BLaER1 (cell line): ENCODE data around the gene ATP7B.

Experiments used
- H3K27ac ChIP-seq: shearing (Covaris generic); formaldehyde crosslinking; 2 replicates; pipeline ENCODE4 v1.8.1; 2022
- H3K27me3 ChIP-seq: shearing (Covaris generic); formaldehyde crosslinking; 2 replicates; pipeline ENCODE4 v1.8.1; 2022
- H3K36me3 ChIP-seq: shearing (Covaris generic); formaldehyde crosslinking; 2 replicates; pipeline ENCODE4 v1.8.1; 2022
- H3K4me1 ChIP-seq: shearing (Covaris generic); formaldehyde crosslinking; 2 replicates; pipeline ENCODE4 v1.8.1; 2022
- H3K4me2 ChIP-seq: shearing (Covaris generic); formaldehyde crosslinking; 2 replicates; pipeline ENCODE4 v1.8.1; 2022
- H3K4me3 ChIP-seq: shearing (Covaris generic); formaldehyde crosslinking; 2 replicates; pipeline ENCODE4 v1.8.1; 2022
- H3K9ac ChIP-seq: shearing (Covaris generic); formaldehyde crosslinking; 2 replicates; pipeline ENCODE4 v1.8.1; 2022
- H3K9me3 ChIP-seq: shearing (Covaris generic); formaldehyde crosslinking; 2 replicates; pipeline ENCODE4 v1.8.1; 2022
- H4K20me1 ChIP-seq: shearing (Covaris generic); formaldehyde crosslinking; 2 replicates; pipeline ENCODE4 v1.8.1; 2022
- Cebpa-rat ChIP-seq: shearing (Covaris generic); IDR thresholded peaks from 2 replicates; pipeline ENCODE4 v1.8.1; 2022

The ATP7B gene

GRCh38 chr13:51926528-51926885 is 84.7 kb downstream of the ATP7B start:
- Histone ChIP-seq H3K4me2 (no peak overlapping the region), H3K4me3 (no peak overlapping the region), H4K20me1 (no peaks in the 10 kb centered on the region), H3K27me3 (no peaks in the 10 kb centered on the region), H3K27ac (no peak overlapping the region), H3K9ac (no peak overlapping the region), H3K4me1 (peaks cover 38% of the 10 kb centered on the region), H3K9me3 (no peaks in the 10 kb centered on the region), H3K36me3 (no peaks in the 10 kb centered on the region)
- TF ChIP-seq Cebpa-rat, result no peak

GRCh38 chr13:51925865-51926527 is 85.3 kb downstream of the ATP7B start:
- H4K20me1 ChIP-seq, result no peaks in the 10 kb centered on the region
- TF ChIP-seq Cebpa-rat, result no peak
- H3K9me3 ChIP-seq, result no peaks in the 10 kb centered on the region
- no peaks in the 10 kb centered on the region for H3K27me3 ChIP-seq
- no peaks in the 10 kb centered on the region for H3K36me3 ChIP-seq
- no peak overlapping the region for H3K9ac ChIP-seq
- H3K4me3 ChIP-seq, result no peak overlapping the region
- peaks cover 38% of the 10 kb centered on the region for H3K4me1 ChIP-seq
- no peak overlapping the region for H3K27ac ChIP-seq
- no peak overlapping the region for H3K4me2 ChIP-seq

GRCh38 chr13:51924756-51925544 is 86.3 kb downstream of the ATP7B start:
- H3K4me2 ChIP-seq, result peak overlapping the region; percentile 75; the same call in 1 of the 2 replicates
- no peak for TF ChIP-seq Cebpa-rat
- no peaks in the 10 kb centered on the region for H3K27me3 ChIP-seq
- H3K4me1 ChIP-seq, result peaks cover 38% of the 10 kb centered on the region
- H3K27ac ChIP-seq, result no peak overlapping the region
- no peaks in the 10 kb centered on the region for H4K20me1 ChIP-seq
- no peaks in the 10 kb centered on the region for H3K36me3 ChIP-seq
- H3K9me3 ChIP-seq, result no peaks in the 10 kb centered on the region
- H3K4me3 ChIP-seq, result no peak overlapping the region
- no peak overlapping the region for H3K9ac ChIP-seq

GRCh38 chr13:51923983-51924539 is 87.2 kb downstream of the ATP7B start:
- no peak overlapping the region for H3K9ac ChIP-seq
- peak overlapping the region; percentile 75 for H3K4me2 ChIP-seq
- no peaks in the 10 kb centered on the region for H4K20me1 ChIP-seq
- no peak for TF ChIP-seq Cebpa-rat
- H3K9me3 ChIP-seq, result no peaks in the 10 kb centered on the region
- peaks cover 38% of the 10 kb centered on the region for H3K4me1 ChIP-seq
- no peak overlapping the region for H3K27ac ChIP-seq
- H3K27me3 ChIP-seq, result no peaks in the 10 kb centered on the region
- no peak overlapping the region for H3K4me3 ChIP-seq
- no peaks in the 10 kb centered on the region for H3K36me3 ChIP-seq

- H3K4me1 ChIP-seq, result peaks cover 30% of the 10 kb centered on the region
- no peaks in the 10 kb centered on the region for H3K36me3 ChIP-seq
- H3K9ac ChIP-seq, result no peak overlapping the region
- no peak for TF ChIP-seq Cebpa-rat
- no peaks in the 10 kb centered on the region for H4K20me1 ChIP-seq
- no peaks in the 10 kb centered on the region for H3K9me3 ChIP-seq
- H3K4me3 ChIP-seq, result no peak overlapping the region
- H3K4me2 ChIP-seq, result peak overlapping the region; percentile 75
- no peak overlapping the region for H3K27ac ChIP-seq
- H3K27me3 ChIP-seq, result no peaks in the 10 kb centered on the region
Observed at GRCh38 chr13:51922771-51923480, 88.3 kb downstream of the ATP7B start.

- H3K9ac ChIP-seq, result no peak overlapping the region
- no peaks in the 10 kb centered on the region for H3K27me3 ChIP-seq
- H3K27ac ChIP-seq, result no peak overlapping the region
- peaks cover 24% of the 10 kb centered on the region for H3K4me1 ChIP-seq
- no peak for TF ChIP-seq Cebpa-rat
- peak overlapping the region; percentile 75 for H3K4me2 ChIP-seq
- H3K4me3 ChIP-seq, result no peak overlapping the region
- no peaks in the 10 kb centered on the region for H4K20me1 ChIP-seq
- H3K36me3 ChIP-seq, result no peaks in the 10 kb centered on the region
- no peaks in the 10 kb centered on the region for H3K9me3 ChIP-seq
Observed at GRCh38 chr13:51921790-51922740, 89.2 kb downstream of the ATP7B start.

- TF ChIP-seq Cebpa-rat, result no peak
- Histone ChIP-seq H3K27me3 (no peaks in the 10 kb centered on the region), H3K27ac (no peak overlapping the region), H3K4me1 (peaks cover 24% of the 10 kb centered on the region), H4K20me1 (no peaks in the 10 kb centered on the region), H3K9me3 (no peaks in the 10 kb centered on the region), H3K9ac (no peak overlapping the region), H3K4me3 (no peak overlapping the region), H3K4me2 (no peak overlapping the region), H3K36me3 (no peaks in the 10 kb centered on the region)
Observed at GRCh38 chr13:51920786-51921185, 90.5 kb downstream of the ATP7B start.

GRCh38 chr13:51920267-51920666 is 91.0 kb downstream of the ATP7B start:
- Histone ChIP-seq H3K36me3 (no peaks in the 10 kb centered on the region), H3K27me3 (no peaks in the 10 kb centered on the region), H4K20me1 (no peaks in the 10 kb centered on the region), H3K4me1 (peaks cover 24% of the 10 kb centered on the region), H3K9ac (no peak overlapping the region), H3K27ac (no peak overlapping the region), H3K9me3 (no peaks in the 10 kb centered on the region), H3K4me3 (no peak overlapping the region), H3K4me2 (no peak overlapping the region)
- TF ChIP-seq Cebpa-rat, result no peak

- no peak overlapping the region for H3K27ac ChIP-seq
Observed at GRCh38 chr13:51919531-51919930, 91.7 kb downstream of the ATP7B start.

More at GRCh38 chr13:51919531-51919930, 91.7 kb downstream of the ATP7B start:
- no peaks in the 10 kb centered on the region for H3K9me3 ChIP-seq
- H3K4me1 ChIP-seq, result peaks cover 23% of the 10 kb centered on the region
- H3K4me2 ChIP-seq, result no peak overlapping the region
- no peaks in the 10 kb centered on the region for H4K20me1 ChIP-seq
- no peak for TF ChIP-seq Cebpa-rat
- H3K27me3 ChIP-seq, result no peaks in the 10 kb centered on the region
- H3K4me3 ChIP-seq, result no peak overlapping the region
- no peaks in the 10 kb centered on the region for H3K36me3 ChIP-seq
- H3K9ac ChIP-seq, result no peak overlapping the region
